RWPE1 (cell line): Measurements from ENCODE around the gene ZFP57.

Experiments used
- CTCF ChIA-PET: fragments of 350-600 bp; sonication (Branson Sonifier 250); formaldehyde crosslinking; extraction: SDS; loops from one replicate; lab custom pipeline; 2021; lab: Yijun Ruan, JAX
- POLR2A ChIA-PET: fragments of 400-600 bp; formaldehyde crosslinking; extraction: SDS; loops from one replicate; lab custom pipeline; 2020; ENCODE audit warnings: antibody characterized with exemption; ENCODE audit not compliant: low non-redundant PET; lab: Yijun Ruan, JAX
- DNase-seq: peaks from one replicate; pipeline ENCODE4 v3.0.0; 2012; ENCODE audit warnings: low spot score
- H3K27ac ChIP-seq: fragments of 450-650 bp; 2 replicates; pipeline ENCODE4 v1.5.1; 2017
- CTCF ChIP-seq: fragments of 450-650 bp; conservative IDR thresholded peaks from 2 replicates; pipeline ENCODE4 v1.5.1; 2017; ENCODE audit warnings: low read depth, mild to moderate bottlenecking

The ZFP57 gene

DNA sequence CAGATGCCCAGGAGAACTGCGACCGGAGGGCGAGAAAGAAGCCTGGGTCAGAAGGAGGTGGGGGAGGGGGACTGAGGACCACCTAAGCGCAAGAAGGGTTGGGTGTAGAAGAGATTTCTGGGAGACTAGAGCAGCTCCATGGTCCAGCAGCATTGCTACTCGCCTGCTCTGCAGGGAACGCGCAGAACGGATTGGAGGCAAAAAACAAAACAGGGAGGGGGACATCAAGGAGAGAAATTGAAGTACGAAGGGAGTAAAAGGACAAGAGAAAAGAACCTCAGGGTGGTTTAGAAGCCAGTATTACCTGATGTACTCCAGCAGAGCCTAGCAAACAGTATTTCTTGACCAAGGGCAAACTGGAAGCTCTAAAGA is 47.4 kb downstream of the ZFP57 start:
- no peak for DNase-seq
- CTCF ChIA-PET: interaction anchor here (0.6 to 1.4 kb wide), 5 partner anchors 10 to 259 kb away, joined by 3 to 10 read pairs (median 3); no protein-coding TSS in a partner anchor
- TF ChIP-seq CTCF: no peak
- POLR2A ChIA-PET: interaction anchor here (0.5 kb wide), 1 partner anchor 744 kb away, joined by 7 read pairs; no protein-coding TSS in a partner anchor
- H3K27ac ChIP-seq: peak overlapping the region; percentile 77

DNA sequence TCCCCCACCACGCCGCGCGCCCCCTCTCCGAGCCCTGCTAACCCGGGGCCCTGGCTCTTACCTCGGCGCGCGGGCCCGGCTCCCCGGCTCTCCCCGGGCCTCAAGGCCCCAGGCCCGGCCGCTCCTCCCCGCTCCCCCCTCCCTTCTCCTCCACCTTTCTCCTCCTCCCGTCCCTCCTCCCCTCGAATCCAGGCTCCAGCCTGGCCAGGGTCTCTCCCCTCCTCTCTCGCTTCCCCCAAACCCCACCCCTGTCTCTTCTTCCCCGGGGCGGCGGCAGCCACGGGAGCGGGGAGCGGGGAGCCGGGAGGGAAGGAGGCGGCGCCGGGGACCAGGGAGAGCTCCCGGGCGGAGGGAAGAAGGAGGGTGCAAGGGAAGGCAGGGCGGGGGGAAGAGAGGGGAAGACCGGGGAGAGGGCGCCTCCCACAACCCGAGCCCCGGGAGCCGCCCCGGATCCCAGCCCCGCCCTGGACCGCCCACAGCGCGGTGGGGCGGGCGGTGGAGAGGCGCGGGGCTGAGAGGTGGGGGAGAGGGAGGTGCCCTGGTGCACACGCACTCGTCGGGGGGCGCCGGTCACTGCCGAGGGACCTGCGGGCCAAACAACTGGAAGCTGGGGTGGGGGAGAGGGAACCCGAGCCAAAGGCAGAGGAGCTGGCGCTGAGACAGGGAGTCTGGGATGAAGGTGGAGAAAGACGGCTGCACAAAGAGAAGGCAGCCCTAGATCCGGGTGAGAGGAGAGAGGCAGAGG is 48.0 kb downstream of the ZFP57 start, which contains the start of gene GABBR1:
Gene GABBR1, minus strand, starts transcription at position 395 of the 745 bp plus-strand sequence. CDS start 798 bp downstream, outside the sequence.
- DNase-seq: peak; percentile 97
- ChIA-PET CTCF (interaction anchor here (0.6 to 1.4 kb wide), 6 partner anchors 9 to 228 kb away, joined by 3 to 10 read pairs (median 3); no protein-coding TSS in a partner anchor), POLR2A (interaction anchor here (0.5 to 0.8 kb wide), 4 partner anchors 9 to 743 kb away, joined by 3 to 7 read pairs (median 4); no protein-coding TSS in a partner anchor)
- H3K27ac ChIP-seq: peak within 1 kb of the TSS; percentile 77
- no peak for TF ChIP-seq CTCF

- ChIA-PET CTCF (interaction anchor here (0.6 kb wide), 2 partner anchors 16 to 20 kb away, joined by 3 read pairs; no protein-coding TSS in a partner anchor), POLR2A (interaction anchor here (0.6 to 0.8 kb wide), 3 partner anchors 10 to 602 kb away, joined by 3 to 4 read pairs (median 4); no protein-coding TSS in a partner anchor)
- H3K27ac ChIP-seq: peak overlapping the region; percentile 77
- DNase-seq: peak; percentile 45
- no peak for TF ChIP-seq CTCF
These were observed 48.9 kb downstream of the ZFP57 start for GRCh38 chr6:29631860-29632731.

DNA sequence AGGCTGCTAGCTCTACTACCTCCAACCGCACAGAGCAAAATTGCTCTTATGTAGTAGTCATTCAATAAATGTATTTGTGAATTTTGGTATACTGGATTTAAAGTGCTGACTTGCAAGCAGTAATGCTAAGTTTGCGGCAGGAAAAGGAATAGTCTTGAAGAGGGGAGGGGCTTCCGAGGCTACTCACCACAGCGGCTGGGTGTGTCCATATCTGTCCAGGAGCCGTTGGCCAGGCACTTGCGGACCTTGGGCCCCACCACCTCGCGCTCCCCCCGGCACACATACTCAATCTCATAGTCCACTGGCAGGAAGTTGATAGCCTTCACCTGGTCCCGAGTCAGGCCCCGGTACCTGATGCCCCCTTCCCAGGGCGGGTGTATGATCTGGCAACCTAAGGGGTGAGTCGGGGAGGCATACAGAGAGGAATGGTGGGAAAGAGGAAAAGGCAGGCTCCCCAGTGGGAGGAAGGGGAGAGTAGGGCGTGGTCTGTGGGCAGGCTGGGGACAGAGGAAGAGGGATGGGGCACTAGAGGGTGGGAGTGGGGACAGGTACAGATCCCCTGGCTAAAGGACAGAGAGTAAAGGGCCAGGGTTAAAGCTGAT is 49.6 kb downstream of the ZFP57 start:
- ChIA-PET CTCF (interaction anchor here (0.7 kb wide), 1 partner anchor 22 kb away, joined by 3 read pairs; no protein-coding TSS in a partner anchor), POLR2A (no interaction called here)
- no peak for TF ChIP-seq CTCF
- no peak overlapping the region for H3K27ac ChIP-seq
- DNase-seq: no peak

- CTCF ChIA-PET: interaction anchor here (0.6 kb wide), 1 partner anchor 537 kb away, joined by 3 read pairs; no protein-coding TSS in a partner anchor
- POLR2A ChIA-PET: no interaction called here
- no peak for TF ChIP-seq CTCF
- DNase-seq: no peak
- no peak overlapping the region for H3K27ac ChIP-seq
These were observed 50.6 kb downstream of the ZFP57 start for GRCh38 chr6:29630315-29630714.
